22Rv1 (cell line): Measurements from ENCODE around the gene HBP1.

Source experiments
- H3K27ac ChIP-seq: fragments of 450-650 bp; 2 replicates; pipeline ENCODE4 v1.5.1; 2017
- CTCF ChIP-seq: fragments of 450-650 bp; IDR thresholded peaks from 2 replicates; pipeline ENCODE4 v1.5.1; 2017; ENCODE audit warnings: mild to moderate bottlenecking
- ZFX ChIP-seq: fragments of 450-650 bp; IDR thresholded peaks from 2 replicates; pipeline ENCODE4 v1.6.1; 2017; ENCODE audit warnings: antibody characterized with exemption, borderline replicate concordance

Gene HBP1

GRCh38 chr7:107168233-107169119, at the start of gene HBP1:
Gene HBP1, plus strand, starts transcription at chr7:107169003. Its CDS starts 10,891 bp downstream, at chr7:107179894.
- no peak for TF ChIP-seq ZFX
- no peak for TF ChIP-seq CTCF
- peak within 1 kb of the TSS; percentile 94 for H3K27ac ChIP-seq

GRCh38 chr7:107119376-107120105, 49.3 kb upstream of the HBP1 start:
- no peak overlapping the region for H3K27ac ChIP-seq
- TF ChIP-seq ZFX (no peak), CTCF (no peak)

- no peak overlapping the region for H3K27ac ChIP-seq
- no peak for TF ChIP-seq CTCF
- no peak for TF ChIP-seq ZFX
These were observed 46.3 kb upstream of the HBP1 start for GRCh38 chr7:107122486-107122911.

GRCh38 chr7:107123392-107123791, 45.4 kb upstream of the HBP1 start:
- H3K27ac ChIP-seq = no peak overlapping the region
- TF ChIP-seq ZFX (no peak), CTCF (no peak)

GRCh38 chr7:107125475-107125874, 43.3 kb upstream of the HBP1 start:
- H3K27ac ChIP-seq = no peak overlapping the region
- TF ChIP-seq ZFX = no peak
- no peak for TF ChIP-seq CTCF

GRCh38 chr7:107128217-107128616, 40.6 kb upstream of the HBP1 start:
- no peak overlapping the region for H3K27ac ChIP-seq
- TF ChIP-seq ZFX = no peak
- TF ChIP-seq CTCF = no peak

- no peak for TF ChIP-seq ZFX
- TF ChIP-seq CTCF = no peak
- H3K27ac ChIP-seq = no peak overlapping the region
These were observed 40.1 kb upstream of the HBP1 start for GRCh38 chr7:107128748-107129147.
